IMR-90 (cell line): ENCODE measurements around the gene BRPF1. TPM values are rescaled to one million over a fixed set of nuclear protein-coding genes. Genes with fewer than 3 reads are reported as not detected.

Source experiments
- ATAC-seq: fragments of 200-7000 bp; cut with Tn5 transposase; 2 replicates; pipeline ENCODE4 v1.9.1; 2020; ENCODE audit warnings: low read depth, mild to moderate bottlenecking, moderate library complexity
- BruUV-seq: library from RNA; stranded (reverse); fragments of 400-500 nt; replicated peaks from 2 replicates; lab custom pipeline; 2021; lab: Mats Ljungman, UMichigan
- CTCF ChIA-PET: fragments of 300-600 bp; formaldehyde crosslinking; extraction: SDS; loops from one replicate; lab custom pipeline; 2021; ENCODE audit warnings: antibody characterized with exemption; lab: Yijun Ruan, JAX
- POLR2A ChIA-PET: fragments of 300-600 bp; sonication (Branson Sonifier 250); formaldehyde crosslinking; loops from one replicate; lab custom pipeline; 2022; ENCODE audit warnings: antibody characterized with exemption; ENCODE audit not compliant: unreplicated experiment; lab: Charles Lee
- DNase-seq: peaks from one replicate; pipeline ENCODE4 v3.0.0; 2013
- H2AFZ ChIP-seq: replicated peaks from 2 replicates; pipeline ENCODE3; 2013; ENCODE audit warnings: low read length, mild to moderate bottlenecking; ENCODE audit not compliant: poor library complexity
- H2AK5ac ChIP-seq: 2 replicates; pipeline ENCODE4 v1.6.1; 2013; ENCODE audit warnings: low read depth, low read length, inconsistent platforms
- H2AK9ac ChIP-seq: replicated peaks from 2 replicates; pipeline ENCODE3; 2013; ENCODE audit warnings: mild to moderate bottlenecking, low read depth, low read length, moderate library complexity; ENCODE audit not compliant: poor library complexity
- H2BK120ac ChIP-seq: 2 replicates; pipeline ENCODE4 v1.6.1; 2013; ENCODE audit warnings: low read depth, low read length, inconsistent platforms
- H2BK15ac ChIP-seq: 3 replicates; pipeline ENCODE4 v1.6.1; 2013; ENCODE audit warnings: low read depth, low read length, inconsistent platforms
- H2BK20ac ChIP-seq: 2 replicates; pipeline ENCODE4 v1.6.1; 2013; ENCODE audit warnings: low read depth, mild to moderate bottlenecking, inconsistent platforms, low read length, moderate library complexity
- H2BK5ac ChIP-seq: 2 replicates; pipeline ENCODE4 v1.6.1; 2013; ENCODE audit warnings: mild to moderate bottlenecking, low read depth, low read length, inconsistent platforms; ENCODE audit not compliant: poor library complexity, severe bottlenecking
- H3K14ac ChIP-seq: replicated peaks from 2 replicates; pipeline ENCODE4 v1.6.1; 2013; ENCODE audit warnings: low read depth, low read length, inconsistent platforms
- H3K18ac ChIP-seq: 2 replicates; pipeline ENCODE4 v1.6.1; 2013; ENCODE audit warnings: low read depth, low read length, control low read depth
- H3K23ac ChIP-seq: 2 replicates; pipeline ENCODE4 v1.6.1; 2013; ENCODE audit warnings: low read depth, low read length, inconsistent platforms
- H3K27ac ChIP-seq: 2 replicates; pipeline ENCODE4 v1.5.1; 2013; ENCODE audit warnings: mild to moderate bottlenecking, control low read depth, low read length; ENCODE audit not compliant: insufficient read depth
- H3K27me3 ChIP-seq: 2 replicates; pipeline ENCODE4 v1.6.1; 2013; ENCODE audit warnings: low read length; ENCODE audit not compliant: control insufficient read depth, insufficient read depth
- H3K36me3 ChIP-seq: 2 replicates; pipeline ENCODE4 v1.6.1; 2013; ENCODE audit warnings: low read length, mixed read lengths; ENCODE audit not compliant: control insufficient read depth, insufficient read depth
- H3K4ac ChIP-seq: 2 replicates; pipeline ENCODE4 v1.6.1; 2013; ENCODE audit warnings: low read depth, low read length, inconsistent platforms
- H3K4me1 ChIP-seq: 2 replicates; pipeline ENCODE4 v1.6.1; 2013; ENCODE audit warnings: low read length, mixed read lengths; ENCODE audit not compliant: control insufficient read depth, insufficient read depth
- H3K4me2 ChIP-seq: 2 replicates; pipeline ENCODE4 v1.6.1; 2013; ENCODE audit warnings: low read depth, mild to moderate bottlenecking, control low read depth, low read length, moderate library complexity
- H3K4me3 ChIP-seq: 2 replicates; pipeline ENCODE4 v1.5.1; 2013; ENCODE audit warnings: low read depth, mild to moderate bottlenecking, control low read depth, low read length, moderate library complexity; ENCODE audit not compliant: insufficient read depth
- H3K56ac ChIP-seq: 2 replicates; pipeline ENCODE4 v1.6.1; 2013; ENCODE audit warnings: low read length, inconsistent platforms; ENCODE audit not compliant: insufficient read depth; ENCODE audit errors: extremely low read depth
- H3K79me1 ChIP-seq, 2 experiments: 2 replicates each; pipeline ENCODE4 v1.6.1; 2013; ENCODE audit warnings: low read length in 2 of 2, inconsistent platforms in 1 of 2, low read depth in 1 of 2
- H3K9ac ChIP-seq: 2 replicates; pipeline ENCODE4 v1.6.1; 2013; ENCODE audit warnings: low read depth, low read length, control low read depth
- H3K9me1 ChIP-seq: 2 replicates; pipeline ENCODE4 v1.6.1; 2013; ENCODE audit warnings: low read length, inconsistent platforms; ENCODE audit not compliant: insufficient read depth
- H3K9me3 ChIP-seq: 2 replicates; pipeline ENCODE4 v1.6.1; 2013; ENCODE audit warnings: low read length; ENCODE audit not compliant: control insufficient read depth, insufficient read depth
- H4K20me1 ChIP-seq: 2 replicates; pipeline ENCODE4 v1.6.1; 2013; ENCODE audit warnings: low read length, inconsistent platforms; ENCODE audit not compliant: insufficient read depth
- H4K5ac ChIP-seq: 2 replicates; pipeline ENCODE4 v1.6.1; 2013; ENCODE audit warnings: mild to moderate bottlenecking, low read depth, low read length, control low read depth
- H4K8ac ChIP-seq, 2 experiments: 2 replicates each; pipeline ENCODE4 v1.6.1; 2013; ENCODE audit warnings: low read depth in 2 of 2, low read length in 2 of 2, control low read depth in 1 of 2, inconsistent platforms in 1 of 2
- H4K91ac ChIP-seq: 2 replicates; pipeline ENCODE4 v1.6.1; 2013; ENCODE audit warnings: low read depth, low read length, inconsistent platforms; ENCODE audit not compliant: insufficient read depth
- BHLHE40 ChIP-seq: fragments of 150-350 bp; IDR thresholded peaks from 2 replicates; pipeline ENCODE4 v1.6.1; 2016; ENCODE audit warnings: mild to moderate bottlenecking, low read depth, low read length
- CEBPB ChIP-seq: IDR thresholded peaks from 2 replicates; pipeline ENCODE4 v1.6.1; 2012; ENCODE audit warnings: low read depth, low read length, improper control_type of control experiment
- CHD1 ChIP-seq: IDR thresholded peaks from 2 replicates; pipeline ENCODE4 v1.6.1; 2012; ENCODE audit warnings: low read depth, low read length, improper control_type of control experiment
- CTCF ChIP-seq: conservative IDR thresholded peaks from 2 replicates; pipeline ENCODE4 v1.5.1; 2012; ENCODE audit warnings: mild to moderate bottlenecking, low read depth, low read length, improper control_type of control experiment
- ELK1 ChIP-seq: fragments of 150-350 bp; IDR thresholded peaks from 2 replicates; pipeline ENCODE4 v1.6.1; 2016; ENCODE audit warnings: low read depth, mild to moderate bottlenecking, low read length, moderate library complexity, borderline replicate concordance
- FOS ChIP-seq: fragments of 150-350 bp; IDR thresholded peaks from 2 replicates; pipeline ENCODE4 v1.6.1; 2016; ENCODE audit warnings: low read depth, low read length
- MAFK ChIP-seq: IDR thresholded peaks from 2 replicates; pipeline ENCODE4 v1.6.1; 2012; ENCODE audit warnings: low read depth, low read length, improper control_type of control experiment
- MAZ ChIP-seq: IDR thresholded peaks from 2 replicates; pipeline ENCODE4 v1.6.1; 2012; ENCODE audit warnings: low read depth, mild to moderate bottlenecking, low read length, improper control_type of control experiment, moderate library complexity, borderline replicate concordance
- MXI1 ChIP-seq: IDR thresholded peaks from 2 replicates; pipeline ENCODE4 v1.6.1; 2012; ENCODE audit warnings: low read depth, mild to moderate bottlenecking, low read length, moderate library complexity, borderline replicate concordance
- NFE2L2 ChIP-seq: fragments of 150-350 bp; IDR thresholded peaks from 2 replicates; pipeline ENCODE4 v1.6.1; 2016; ENCODE audit warnings: low read depth, mild to moderate bottlenecking, low read length
- POLR2A ChIP-seq: IDR thresholded peaks from 2 replicates; pipeline ENCODE4 v1.6.1; 2012; ENCODE audit warnings: mild to moderate bottlenecking, low read depth, low read length
- RAD21 ChIP-seq: IDR thresholded peaks from 2 replicates; pipeline ENCODE4 v1.6.1; 2012; ENCODE audit warnings: low read length, improper control_type of control experiment
- RCOR1 ChIP-seq: IDR thresholded peaks from 2 replicates; pipeline ENCODE4 v1.6.1; 2012; ENCODE audit warnings: mild to moderate bottlenecking, low read length, improper control_type of control experiment; ENCODE audit not compliant: insufficient replicate concordance
- RFX5 ChIP-seq: IDR thresholded peaks from 2 replicates; pipeline ENCODE4 v1.8.0; 2012; ENCODE audit warnings: low read depth, mild to moderate bottlenecking, low read length, moderate library complexity
- SMC3 ChIP-seq: fragments of 150-350 bp; IDR thresholded peaks from 2 replicates; pipeline ENCODE4 v1.6.1; 2016; ENCODE audit warnings: low read depth, mild to moderate bottlenecking, antibody characterized with exemption, low read length, moderate library complexity
- USF2 ChIP-seq: fragments of 150-350 bp; IDR thresholded peaks from 2 replicates; pipeline ENCODE4 v1.6.1; 2017; ENCODE audit warnings: mild to moderate bottlenecking, antibody characterized with exemption, low read length, low read depth
- WGBS, 2 experiments: methylation state at CpG; one replicate each; pipeline versions ENCODE4 v1.1.5 to v1.1.7; 2013; ENCODE audit warnings: missing lambda C conversion rate in 2 of 2; ENCODE audit not compliant: insufficient read length in 1 of 2; ENCODE audit errors: extremely low coverage in 2 of 2; 5-methylcytosine and 5-hydroxymethylcytosine counted together
- dilution Hi-C: fragments of 300-500 bp; cut with HindIII; formaldehyde crosslinking; loops from one replicate; pipeline ENCODE4 v1.14.3; 2018; ENCODE audit warnings: low sequenced_read_pairs; ENCODE audit not compliant: unreplicated experiment
- in situ Hi-C: fragments of 300-500 bp; cut with MboI; formaldehyde crosslinking; loops from 3 replicates; pipeline ENCODE4 v1.14.3; 2019; ENCODE audit warnings: low sequenced_read_pairs, inconsistent platforms, mixed read lengths
- intact Hi-C: fragments of 100-400 bp; cut with micrococcal nuclease; formaldehyde crosslinking; loops from 2 replicates; pipeline ENCODE4 v1.10.0; 2022
- polyA plus RNA-seq, 3 experiments: library from polyadenylated mRNA; depleted of rRNA; stranded (reverse); fragments of >200 nt; gene quantifications; 2 replicates each; pipeline ENCODE4 v1.2.3, GENCODE V29; 2012; ENCODE audit warnings: low replicate concordance in 1 of 3
- total RNA-seq: library from RNA; depleted of rRNA; stranded (reverse); fragments of >200 nt; gene quantifications from 2 replicates; pipeline ENCODE4 v1.2.3, GENCODE V29; 2012

BRPF1 gene
- total and polyA plus RNA-seq, 2 of the 4 experiments (the other 2 are of a cell fraction): 13.6 to 15.6 TPM

- BruUV-seq: no TSS peak
- H3K4me3 ChIP-seq: no peak overlapping the region
- no peak overlapping the region for H2BK15ac ChIP-seq
- WGBS, 2 experiments: 36% methylated on average over 2 of the region's 3 CpGs; no CpG with 5 or more reads in 1 of the 2 experiments
- no peak overlapping the region for H2BK120ac ChIP-seq
- H3K4ac ChIP-seq: no peak overlapping the region
- no peaks in the 10 kb centered on the region for H3K9me3 ChIP-seq
- H3K4me1 ChIP-seq: no peaks in the 10 kb centered on the region
- ATAC-seq (no peak), DNase-seq (no peak)
- no peak for TF ChIP-seq MXI1
- no peak for TF ChIP-seq CHD1
- no peak for TF ChIP-seq POLR2A
- TF ChIP-seq ELK1: no peak
- no peak for TF ChIP-seq NFE2L2
- no peak for TF ChIP-seq RAD21
- no peak for TF ChIP-seq MAFK
- no peak for TF ChIP-seq RCOR1
- TF ChIP-seq CTCF: no peak
- TF ChIP-seq RFX5: no peak
- no peak for TF ChIP-seq FOS
- no peak for TF ChIP-seq CEBPB
- no peak for TF ChIP-seq BHLHE40
- TF ChIP-seq SMC3: no peak
- no peak for TF ChIP-seq MAZ
- no peak for TF ChIP-seq USF2
- no peak overlapping the region for H2AK5ac ChIP-seq
- no peak overlapping the region for H3K23ac ChIP-seq
- no peak overlapping the region for H3K9ac ChIP-seq
- H3K36me3 ChIP-seq: no peaks in the 10 kb centered on the region
- no peak overlapping the region for H2AK9ac ChIP-seq
- POLR2A ChIA-PET: no interaction called here
- H3K56ac ChIP-seq: no peak overlapping the region
- H2BK20ac ChIP-seq: no peak overlapping the region
- no peak overlapping the region for H3K27ac ChIP-seq
- no peaks in the 10 kb centered on the region for H3K9me1 ChIP-seq
- H2AFZ ChIP-seq: no peak overlapping the region
- H4K20me1 ChIP-seq: no peaks in the 10 kb centered on the region
- no peak overlapping the region for H3K4me2 ChIP-seq
- dilution Hi-C loops (no loop called here), in situ Hi-C loops (no loop called here), intact Hi-C loops (loop anchor here (10.0 kb wide), 1 partner anchor 515 kb away; no protein-coding TSS in a partner anchor)
- no peak overlapping the region for H4K91ac ChIP-seq
- H3K14ac ChIP-seq: no peak overlapping the region
- CTCF ChIA-PET: no interaction called here
- no peak overlapping the region for H4K8ac ChIP-seq
- H2BK5ac ChIP-seq: no peak overlapping the region
- H4K5ac ChIP-seq: no peak overlapping the region
- H3K27me3 ChIP-seq: peaks cover 31% of the 10 kb centered on the region
- no peaks in the 10 kb centered on the region for H3K79me1 ChIP-seq
- no peak overlapping the region for H3K18ac ChIP-seq
Measured at GRCh38 chr3:9710174-9710739, 21.3 kb upstream of the BRPF1 start.
